ENCODE results near the gene CNIH2. TPM values are rescaled to one million over a fixed set of nuclear protein-coding genes. Genes with fewer than 3 reads are reported as not detected.

CNIH2 gene
- total RNA-seq, 1 experiment from 2014 or later, result 1.3 TPM

- Histone ChIP-seq H3K36me3 (ENCODE audit: control insufficient read depth in 1 of 2, insufficient read depth in 2 of 2, low read length in 2 of 2) (no peaks in the 10 kb centered on the region), H3K4me1 (ENCODE audit: control insufficient read depth in 1 of 2, insufficient read depth in 2 of 2, low read length in 2 of 2) (peaks cover 16 to 37% of the 10 kb centered on the region in 2 experiments), H3K27ac (ENCODE audit: low read depth, low read length) (no peak overlapping the region), H4K20me1 (ENCODE audit: insufficient read depth) (no peaks in the 10 kb centered on the region), H3K9ac (ENCODE audit: low read length) (no peak overlapping the region), H3K79me2 (ENCODE audit: insufficient read depth, low read length) (no peaks in the 10 kb centered on the region), H3K4me3 (replicated peaks in 1 of 2; ENCODE audit: low read depth in 1 of 2, low read length in 2 of 2) (no peak overlapping the region), H3K27me3 (ENCODE audit: insufficient read depth, low read length) (no peaks in the 10 kb centered on the region), H2AFZ (ENCODE audit: low read depth, low read length, poor library complexity, severe bottlenecking) (no peak overlapping the region), H3K9me3 (ENCODE audit: control insufficient read depth in 1 of 2, insufficient read depth in 1 of 2, low read depth in 1 of 2, low read length in 2 of 2) (no peaks in the 10 kb centered on the region), H3K4me2 (ENCODE audit: low read length) (no peak overlapping the region), H3K9me2 (ENCODE audit: insufficient read depth) (no peaks in the 10 kb centered on the region)
- CTCF ChIA-PET, result interaction anchor here (2.6 to 3.4 kb wide), 2 partner anchors 22 to 76 kb away, joined by 25 to 121 read pairs; partner anchors contain the start of gene YIF1A
- intact Hi-C loops (cut with micrococcal nuclease), result loop anchor here (5.0 kb wide), 2 partner anchors 62 to 77 kb away; partner anchors contain the start of gene SLC29A2
- POLR2A ChIA-PET, result no interaction called here
- BruUV-seq (replicated peaks), result no TSS peak
- no peak for TF ChIP-seq YY1 (IDR thresholded peaks at IDR 0.05; ENCODE audit: extremely low read depth, insufficient replicate concordance, low read depth, low read length)
- no peak for TF ChIP-seq CTCF (IDR thresholded peaks at IDR 0.05 in 2 of 3, conservative IDR thresholded peaks at IDR 0.05 in 1 of 3; ENCODE audit: borderline replicate concordance in 1 of 3, insufficient read depth in 1 of 3, low read depth in 2 of 3, low read length in 2 of 3)
- TF ChIP-seq SIN3A (IDR thresholded peaks at IDR 0.05; ENCODE audit: low read depth), result no peak
- no peak for TF ChIP-seq SP1 (IDR thresholded peaks at IDR 0.05; ENCODE audit: low read depth)
- TF ChIP-seq ZNF274 (IDR thresholded peaks at IDR 0.05; ENCODE audit: low read depth, low read length), result no peak
- TF ChIP-seq EZH2 (IDR thresholded peaks at IDR 0.05), result no peak
- TF ChIP-seq ATF3 (IDR thresholded peaks at IDR 0.05), result no peak
- TF ChIP-seq RAD21 (IDR thresholded peaks at IDR 0.05; ENCODE audit: low read depth), result no peak
- TF ChIP-seq POLR2A (IDR thresholded peaks at IDR 0.05; ENCODE audit: borderline replicate concordance, extremely low read depth, insufficient read depth, insufficient read length), result no peak
- TF ChIP-seq TCF7L2 (IDR thresholded peaks at IDR 0.05; ENCODE audit: borderline replicate concordance, extremely low read depth, insufficient read depth, insufficient read length), result no peak
- no peak for TF ChIP-seq ZBTB33 (IDR thresholded peaks at IDR 0.05; ENCODE audit: extremely low read depth, insufficient replicate concordance, low read length)
- TF ChIP-seq REST (IDR thresholded peaks at IDR 0.05; ENCODE audit: low read depth), result no peak
- RAD21 ChIA-PET (ENCODE audit: low non-redundant PET in 1 of 2, low total read pairs in 2 of 2, uncharacterized antibody in 2 of 2, unreplicated experiment in 2 of 2), result interaction anchor here in 1 of 2 experiments (2.9 kb wide), 1 partner anchor 25 kb away, joined by 12 read pairs; the partner anchor contains the start of gene RIN1
- DNase-seq (ENCODE audit: low read depth, low spot score), result no peak
- no peak for ATAC-seq
These were observed 32.3 kb downstream of the CNIH2 start for GRCh38 chr11:66310324-66310723.

Data from HCT116 (cell line).